Midbrain (tissue), 1 donor: ENCODE measurements around the gene HMBS.
"Not testable (repeated sequence)": the region's sequence is repeated elsewhere in the genome, so short reads cannot be mapped to it uniquely, and the experiment has no call there.

Source experiments
- DNase-seq: peaks from one replicate; lab custom pipeline; 2025; lab: John Stamatoyannopoulos, UW

The HMBS gene

DNA sequence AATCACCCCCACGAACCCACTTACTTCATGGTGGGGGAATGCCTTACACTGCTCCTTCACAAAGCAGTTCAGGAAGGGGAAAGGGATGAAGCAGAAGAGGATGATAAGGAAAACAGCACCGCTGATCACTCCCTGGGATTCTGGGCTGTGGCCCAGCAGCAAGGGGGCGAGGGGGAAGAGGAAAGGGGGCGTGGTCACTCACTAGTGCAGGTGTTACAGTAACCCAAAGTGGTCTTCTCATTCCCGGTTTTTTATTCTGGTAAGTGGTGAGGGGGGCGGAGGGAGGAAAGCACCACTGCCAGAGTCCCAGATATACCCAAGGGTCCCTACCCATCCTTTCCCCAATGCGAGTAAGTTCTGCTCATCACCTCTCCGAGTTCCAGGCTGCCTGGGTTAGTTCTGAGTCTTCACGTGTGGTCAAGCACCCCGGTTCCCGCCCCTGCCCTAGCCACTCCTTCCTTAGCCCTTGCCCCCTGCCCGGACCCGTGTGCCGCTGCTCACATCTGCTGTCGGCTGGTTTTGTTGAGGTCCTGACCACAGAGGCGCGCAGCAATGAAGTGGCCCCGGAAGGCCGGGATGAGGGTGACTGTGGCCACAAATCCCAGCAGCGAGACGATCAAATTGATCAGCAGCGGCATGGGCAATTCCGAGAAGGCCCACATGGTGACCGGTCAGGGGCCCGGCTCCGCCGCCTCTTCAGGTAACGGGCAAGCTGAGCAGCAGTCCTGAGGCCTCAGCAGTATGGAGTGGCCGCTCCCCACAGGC is 16.5 kb downstream of the HMBS start:
- no peak for DNase-seq

DNA sequence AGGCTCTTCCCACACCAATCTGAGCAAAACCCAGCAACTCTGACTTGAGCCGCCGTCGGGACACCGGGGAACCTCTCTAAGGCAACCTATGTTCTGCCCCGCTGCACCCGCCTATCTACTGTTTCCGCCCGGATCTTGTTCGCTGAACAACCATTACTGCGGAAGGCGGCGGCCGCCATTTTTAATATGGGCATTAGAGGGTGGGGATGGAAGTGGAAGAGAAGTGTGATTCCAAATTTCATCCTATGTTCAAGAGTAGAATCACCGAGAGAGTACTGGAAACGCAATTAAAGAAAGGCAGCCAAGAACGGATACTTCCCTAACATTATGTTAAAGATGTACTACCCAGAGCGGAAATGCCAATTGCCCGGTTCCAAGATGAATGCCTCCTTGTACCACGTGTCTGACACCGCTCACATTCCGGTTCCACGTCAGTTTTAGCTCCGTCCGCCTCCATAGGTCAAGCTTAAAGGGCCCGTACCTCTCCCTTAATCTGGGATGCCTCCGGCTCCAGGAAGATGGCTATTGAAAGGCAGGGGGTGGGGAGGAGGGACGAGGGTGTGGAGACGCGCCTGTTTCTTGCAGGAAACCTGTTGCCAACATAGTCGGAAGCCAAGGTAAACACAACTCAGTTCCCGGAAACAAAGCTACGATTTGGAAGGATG is 17.2 kb downstream of the HMBS start, which contains the start of gene DPAGT1:
Gene DPAGT1 (minus strand): TSS at position 95 of the 665 bp plus-strand sequence. CDS start 198 bp downstream, outside the sequence.
- DNase-seq, result peak; percentile 97

GRCh38 chr11:119103161-119103664 is 18.5 kb downstream of the HMBS start:
- not testable (repeated sequence) for DNase-seq

- DNase-seq, result no peak
These were observed 19.1 kb downstream of the HMBS start for GRCh38 chr11:119103793-119104192.

DNA sequence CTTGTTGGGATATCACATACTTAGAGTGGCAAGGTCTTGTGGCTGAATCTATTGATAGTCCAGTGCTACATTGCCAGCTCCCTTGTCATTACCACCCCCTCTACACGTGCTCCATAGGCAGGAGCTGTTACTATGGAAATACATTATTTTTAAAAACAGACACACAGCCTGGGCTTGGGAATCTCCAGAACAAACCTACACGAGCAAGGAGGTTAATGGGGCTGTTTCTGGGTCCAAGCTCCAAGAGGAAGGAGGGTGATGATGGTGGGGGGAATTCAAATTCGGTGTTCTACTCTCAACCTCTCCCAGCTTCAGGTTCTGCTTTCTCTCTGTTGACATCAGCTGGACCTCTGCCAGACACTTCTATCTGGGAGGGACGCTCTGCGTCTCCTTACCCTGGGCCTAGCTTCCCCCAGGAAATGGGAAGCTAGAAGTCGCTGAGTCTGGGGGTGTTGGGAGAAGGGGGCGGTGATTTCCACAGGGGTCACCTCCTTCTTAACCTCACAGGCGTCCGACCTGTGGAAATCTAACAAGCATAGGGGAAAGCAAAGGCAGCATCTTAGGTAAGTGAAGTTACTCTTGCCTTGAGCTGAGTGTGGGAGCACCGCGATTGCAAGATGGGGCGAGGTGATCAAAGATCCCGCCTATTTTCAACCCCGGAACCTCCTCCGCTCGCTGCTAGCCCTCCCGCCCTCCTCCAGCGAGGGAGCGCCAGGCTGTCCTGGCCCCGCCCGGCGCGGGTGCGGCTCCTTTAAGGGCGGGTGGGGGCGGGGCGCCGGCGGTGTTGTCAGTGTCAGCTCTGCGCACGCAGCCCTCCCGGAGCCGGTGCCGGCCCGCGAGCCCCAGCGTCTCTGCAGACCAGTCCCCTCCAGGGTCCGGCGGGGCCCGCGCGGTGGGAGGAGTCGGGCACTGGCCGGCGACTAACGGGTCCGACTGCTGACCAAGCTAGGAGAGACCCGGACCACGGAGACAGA is 22.2 kb downstream of the HMBS start, which contains the start of gene C2CD2L:
Gene C2CD2L (plus strand): TSS at position 781 of the 974 bp plus-strand sequence. CDS start 398 bp downstream, outside the sequence.
- DNase-seq, result peak; percentile 87

DNA sequence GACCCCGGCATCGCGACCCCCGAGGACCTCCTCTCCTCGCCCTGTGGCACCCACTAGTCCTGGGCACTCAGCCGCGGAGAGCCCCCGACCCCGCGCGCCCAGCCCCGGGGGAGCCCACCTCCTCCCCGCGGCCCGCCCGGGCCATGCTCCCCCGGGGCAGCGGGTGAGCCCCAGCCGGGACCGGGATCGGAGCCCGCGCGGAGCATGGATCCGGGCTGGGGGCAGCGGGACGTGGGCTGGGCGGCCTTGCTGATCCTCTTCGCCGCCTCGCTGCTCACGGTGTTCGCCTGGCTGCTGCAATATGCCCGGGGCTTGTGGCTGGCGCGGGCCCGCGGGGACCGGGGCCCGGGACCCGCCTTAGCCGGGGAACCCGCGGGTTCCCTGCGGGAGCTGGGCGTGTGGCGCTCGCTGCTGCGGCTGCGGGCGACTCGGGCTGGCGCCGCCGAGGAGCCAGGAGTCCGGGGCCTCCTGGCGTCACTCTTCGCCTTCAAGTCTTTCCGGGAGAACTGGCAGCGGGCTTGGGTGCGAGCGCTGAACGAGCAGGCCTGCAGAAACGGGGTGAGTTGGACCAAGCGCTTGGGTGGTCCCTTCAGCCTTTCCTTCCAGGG is 23.0 kb downstream of the HMBS start:
- DNase-seq, result no peak

- peak; percentile 11 for DNase-seq
These were observed 23.6 kb downstream of the HMBS start for GRCh38 chr11:119108146-119108856.

GRCh38 chr11:119108857-119109221 is 24.2 kb downstream of the HMBS start:
- DNase-seq, result no peak

DNA sequence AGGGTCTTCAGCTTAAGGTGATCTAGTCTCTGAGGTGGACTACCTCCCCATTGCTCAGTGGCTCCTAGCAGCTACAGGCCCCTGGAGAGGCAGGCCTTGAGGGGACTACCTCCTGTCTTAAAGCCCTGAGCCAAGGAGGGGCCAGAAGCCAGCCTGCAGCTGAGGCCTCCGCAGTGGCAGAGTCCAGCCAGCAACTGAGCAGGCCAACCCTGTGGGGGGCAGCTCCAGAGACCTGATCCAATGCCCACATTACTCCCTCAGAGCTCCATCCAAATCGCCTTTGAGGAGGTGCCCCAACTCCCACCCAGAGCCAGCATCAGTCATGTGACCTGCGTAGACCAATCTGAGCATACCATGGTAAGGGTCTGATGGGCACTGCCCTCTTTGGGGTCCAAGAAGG is 25.2 kb downstream of the HMBS start:
- no peak for DNase-seq

- DNase-seq, result no peak
These were observed 25.8 kb downstream of the HMBS start for GRCh38 chr11:119110439-119110838.

- no peak for DNase-seq
These were observed 26.8 kb downstream of the HMBS start for GRCh38 chr11:119111361-119111925.

DNA sequence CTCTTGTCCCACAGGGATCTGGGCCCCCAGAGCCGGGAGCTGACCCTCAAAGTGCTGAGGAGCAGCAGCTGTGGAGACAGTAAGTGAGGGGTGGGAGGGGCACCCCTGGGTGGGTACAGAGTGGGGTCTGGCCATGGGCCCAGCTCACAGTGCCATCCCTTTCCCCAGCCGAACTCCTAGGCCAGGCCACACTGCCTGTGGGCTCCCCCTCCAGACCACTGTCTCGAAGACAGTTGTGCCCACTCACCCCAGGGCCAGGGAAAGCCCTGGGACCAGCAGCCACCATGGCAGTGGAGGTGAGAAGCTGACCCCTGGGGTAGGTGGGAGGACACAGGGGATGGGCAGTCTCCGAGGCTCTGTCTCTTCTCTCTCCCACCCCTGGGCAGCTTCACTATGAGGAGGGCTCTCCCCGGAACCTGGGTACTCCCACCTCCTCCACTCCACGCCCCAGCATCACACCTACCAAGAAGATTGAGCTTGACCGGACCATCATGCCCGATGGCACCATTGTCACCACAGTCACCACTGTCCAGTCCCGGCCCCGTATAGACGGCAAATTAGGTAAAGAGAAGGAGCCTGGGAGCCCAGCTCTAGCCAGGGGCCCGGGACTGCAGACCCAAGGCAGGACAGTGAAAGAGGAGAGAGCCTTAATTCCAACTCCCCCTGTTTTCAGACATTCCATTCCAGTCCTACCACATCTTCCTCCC is 27.8 kb downstream of the HMBS start:
- no peak for DNase-seq

- DNase-seq, result no peak
These were observed 29.0 kb downstream of the HMBS start for GRCh38 chr11:119113716-119114115.

GRCh38 chr11:119114351-119114750 is 29.7 kb downstream of the HMBS start:
- no peak for DNase-seq

DNA sequence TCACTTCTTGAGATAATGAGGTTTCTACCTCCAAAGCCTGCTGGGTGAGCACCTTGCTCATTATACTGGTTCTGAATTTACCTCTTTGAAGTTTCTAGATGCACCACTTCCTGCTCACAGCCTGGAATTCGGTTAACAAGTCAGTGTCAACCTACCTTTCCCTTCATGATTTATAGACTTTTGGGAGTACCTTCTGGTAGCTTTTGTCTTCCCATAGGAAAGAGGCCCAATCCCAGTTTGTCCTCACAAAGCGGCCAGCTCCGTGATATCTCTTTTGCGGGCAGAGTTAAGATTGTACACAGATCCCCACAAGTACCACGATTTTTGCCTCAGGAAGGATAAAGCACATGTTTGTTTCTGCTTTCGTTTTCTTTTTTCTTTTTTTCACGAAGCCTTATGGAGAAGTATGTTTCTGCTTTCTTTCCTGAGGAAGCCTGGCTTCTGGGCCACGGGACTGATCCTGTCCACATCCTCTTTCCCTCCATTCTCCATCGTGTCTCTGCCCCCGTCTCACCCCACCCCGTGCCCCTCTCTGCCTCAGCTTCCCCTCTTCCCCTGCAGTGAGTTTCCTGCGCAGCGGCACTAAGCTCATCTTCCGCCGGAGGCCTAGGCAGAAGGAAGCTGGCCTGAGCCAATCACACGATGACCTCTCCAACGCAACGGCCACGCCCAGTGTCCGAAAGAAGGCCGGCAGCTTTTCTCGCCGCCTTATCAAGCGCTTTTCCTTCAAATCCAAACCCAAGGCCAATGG is 31.0 kb downstream of the HMBS start:
- DNase-seq, result peak; percentile 10

DNA sequence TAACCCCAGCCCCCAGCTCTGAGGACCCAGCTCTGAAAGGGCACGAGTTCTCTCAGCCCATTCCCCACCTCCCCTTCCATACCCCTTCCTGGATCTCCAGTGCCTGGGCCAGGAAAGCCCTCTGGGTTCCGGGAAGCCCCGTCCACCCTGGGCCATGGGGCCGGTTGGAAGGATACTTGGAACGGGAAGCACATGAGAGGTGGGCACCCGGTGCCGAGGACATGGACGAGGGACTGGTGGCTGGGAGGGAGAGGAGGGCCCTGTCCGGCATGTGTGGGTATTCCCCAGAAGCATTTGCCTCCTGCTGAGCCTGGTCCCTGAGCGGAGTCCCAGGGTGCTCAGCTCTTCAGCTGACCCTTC is 31.5 kb downstream of the HMBS start:
- DNase-seq, result no peak

DNA sequence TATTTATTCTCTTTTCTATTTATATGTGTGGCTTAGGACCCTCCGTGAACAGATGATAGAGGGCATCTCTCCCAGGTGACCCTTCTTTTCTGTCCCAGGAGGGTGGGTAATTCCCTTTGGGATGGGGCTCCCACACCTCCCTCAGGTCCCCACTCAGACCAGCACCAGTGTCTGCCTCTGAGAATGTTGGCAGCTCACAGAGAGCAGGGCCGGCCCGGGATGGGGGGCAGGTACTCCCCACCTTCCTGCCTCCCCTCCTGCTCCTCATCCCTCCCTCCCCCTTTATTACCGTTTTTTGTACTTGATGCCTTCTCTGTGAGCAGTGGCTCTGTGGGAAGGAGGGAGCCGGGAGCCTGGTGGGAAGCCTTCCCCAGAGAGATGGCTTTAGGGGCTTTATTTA is 31.9 kb downstream of the HMBS start:
- DNase-seq, result no peak

- DNase-seq, result no peak
These were observed 32.5 kb downstream of the HMBS start for GRCh38 chr11:119117004-119117706.

DNA sequence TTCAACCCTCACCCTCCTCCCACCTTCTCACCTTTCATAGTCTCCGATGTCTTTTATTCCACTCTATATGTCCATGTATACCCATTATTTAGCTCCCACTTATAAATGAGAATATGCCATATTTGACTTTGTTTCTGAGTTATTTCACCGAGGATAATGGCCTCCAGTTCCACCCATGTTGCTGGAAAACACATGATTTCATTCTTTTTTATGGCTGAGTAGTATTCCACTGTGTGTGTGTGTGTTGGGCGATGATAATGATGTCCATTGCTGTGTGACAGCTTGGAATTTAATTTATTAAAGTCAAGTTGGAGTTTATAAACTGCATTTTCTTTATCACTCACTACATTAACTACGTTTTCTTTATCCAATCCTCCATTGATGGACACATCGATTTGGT is 33.5 kb downstream of the HMBS start:
- no peak for DNase-seq
